Heart left ventricle (tissue), 13 donors: ENCODE data around the gene ZNF511.

ENCODE experiments used
- CTCF ChIP-seq, 12 donors: fragments of 200-600 bp; sonication (generic) in 4 of 12; IDR thresholded peaks; one replicate each; pipeline versions ENCODE4 v1.5.0 to v1.8.0; 2018 to 2022; ENCODE audit warnings: antibody characterized with exemption in 12 of 12, mild to moderate bottlenecking in 5 of 12
- POLR2A ChIP-seq, 2 donors: fragments of 450-650 bp; IDR thresholded peaks; one replicate each; pipeline ENCODE4 v1.6.1; 2017; ENCODE audit warnings: antibody characterized with exemption in 2 of 2, mild to moderate bottlenecking in 2 of 2, moderate library complexity in 2 of 2
- donor health status: ischemic (EF 13 %, LVEDD 7.1; RV severe dilation, severe dysfunction).
- donor health status: DM: no; HTN: yes; CAD: no.
- donor health status: DM: no; HTN: no; CAD: no.
- donor health status: ischemic (EF 25% LVEDD 6.9; RV normal size, moderate dysfunction).
- donor health status: ischemic (EF 25% LVEDD 5.7; RV mildly dilated, moderate dysfunction).
- donor health status: ischemic (EF 35%, LVEDD 5.7; RV mildly dilated, moderate dysfunction).
- donor health status: nonischemic (EF 11% LVEDD 7.7; RV severe dilation, severe dysfunction).
- donor health status: DM: yes; HTN: yes; CAD: no.
- donor health status: PGD.
- donor health status: ischemic (EF 29% LVEDD 5.4; RV normal size, mild dysfunction).
- donor health status: nonischemic (EF 23%, LVEDD 6.1; RV moderate dilation, normal function).

- TF ChIP-seq CTCF (IDR thresholded peaks at IDR 0.05) = no peak
- no peak for TF ChIP-seq POLR2A (IDR thresholded peaks at IDR 0.05)
Observed at GRCh38 chr10:133341983-133342382, 33.3 kb downstream of the ZNF511 start.
